NCI-H446 treated with DMSO at 0.1 percent for 48 hours (cell line): ENCODE data around the gene NUAK2.
A peak's percentile ranks its signal among the peaks of the same experiment; 100 is the strongest.

Experiments
- DNase-seq: peaks from one replicate; lab custom pipeline; 2025; lab: John Stamatoyannopoulos, UW

The NUAK2 gene

GRCh38 chr1:205319081-205320018 lies 2.2 kb downstream of the NUAK2 start:
- DNase-seq = peak; percentile 12

GRCh38 chr1:205318231-205318991 lies 3.1 kb downstream of the NUAK2 start:
- DNase-seq = no peak

- DNase-seq = peak; percentile 11
Measured at GRCh38 chr1:205317311-205317917, 4.1 kb downstream of the NUAK2 start.

GRCh38 chr1:205316161-205316566 lies 5.4 kb downstream of the NUAK2 start:
- no peak for DNase-seq

GRCh38 chr1:205315008-205315618 lies 6.4 kb downstream of the NUAK2 start:
- DNase-seq = no peak

GRCh38 chr1:205313563-205314308 lies 7.8 kb downstream of the NUAK2 start:
- no peak for DNase-seq

- DNase-seq = no peak
Measured at GRCh38 chr1:205312866-205313562, 8.5 kb downstream of the NUAK2 start.

- DNase-seq = no peak
Measured at GRCh38 chr1:205310976-205311704, 10.4 kb downstream of the NUAK2 start.

- no peak for DNase-seq
Measured at GRCh38 chr1:205309741-205310140, 11.8 kb downstream of the NUAK2 start.

GRCh38 chr1:205306929-205307566 lies 14.5 kb downstream of the NUAK2 start:
- DNase-seq = no peak

- no peak for DNase-seq
Measured at GRCh38 chr1:205304695-205305070, 16.9 kb downstream of the NUAK2 start.

- DNase-seq = no peak
Measured at GRCh38 chr1:205304046-205304694, 17.4 kb downstream of the NUAK2 start.

- no peak for DNase-seq
Measured at GRCh38 chr1:205303247-205303888, 18.2 kb downstream of the NUAK2 start.

- DNase-seq = no peak
Measured at GRCh38 chr1:205301842-205302588, 19.5 kb downstream of the NUAK2 start.

- DNase-seq = no peak
Measured at GRCh38 chr1:205301205-205301821, 20.2 kb downstream of the NUAK2 start.

- no peak for DNase-seq
Measured at GRCh38 chr1:205300149-205300548, 21.4 kb downstream of the NUAK2 start.

GRCh38 chr1:205298191-205298994 lies 23.2 kb downstream of the NUAK2 start:
- no peak for DNase-seq
